22Rv1 (cell line): ENCODE data around the gene SPECC1.
A peak's percentile ranks its signal among the peaks of the same experiment; 100 is the strongest.
"Not testable (repeated sequence)": the region's sequence is repeated elsewhere in the genome, so short reads cannot be mapped to it uniquely, and the experiment has no call there.

Source experiments
- H3K27ac ChIP-seq: fragments of 450-650 bp; 2 replicates; pipeline ENCODE4 v1.5.1; 2017
- CTCF ChIP-seq: fragments of 450-650 bp; IDR thresholded peaks from 2 replicates; pipeline ENCODE4 v1.5.1; 2017; ENCODE audit warnings: mild to moderate bottlenecking
- ZFX ChIP-seq: fragments of 450-650 bp; IDR thresholded peaks from 2 replicates; pipeline ENCODE4 v1.6.1; 2017; ENCODE audit warnings: antibody characterized with exemption, borderline replicate concordance

SPECC1 gene

GRCh38 chr17:20225162-20226115 lies 216.3 kb downstream of the SPECC1 start:
- TF ChIP-seq ZFX (no peak), CTCF (no peak)
- no peak overlapping the region for H3K27ac ChIP-seq

- TF ChIP-seq ZFX (no peak), CTCF (peak; percentile 93)
- H3K27ac ChIP-seq: no peak overlapping the region
These were observed 217.8 kb downstream of the SPECC1 start for GRCh38 chr17:20226814-20227482.

GRCh38 chr17:20227720-20228370 lies 218.7 kb downstream of the SPECC1 start:
- H3K27ac ChIP-seq: not testable (repeated sequence)

DNA sequence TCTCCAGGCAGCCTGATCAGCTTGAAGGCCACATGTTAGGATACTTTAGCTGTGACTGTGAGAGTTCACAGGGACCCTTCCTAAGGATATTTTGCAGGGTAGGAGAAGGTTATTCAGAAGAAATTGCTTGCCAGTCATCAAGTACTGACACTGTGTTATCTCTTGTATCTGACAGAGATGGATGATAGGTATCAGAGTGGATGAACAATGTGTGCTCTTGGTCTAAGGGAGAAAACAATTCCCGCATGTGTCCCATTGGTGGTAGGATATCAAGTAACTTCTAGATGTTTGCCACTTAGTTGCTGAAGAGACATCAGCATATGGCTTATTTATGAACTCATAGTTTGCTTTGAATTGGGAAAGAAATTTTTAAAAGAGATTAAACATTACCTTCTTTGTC lies 219.3 kb downstream of the SPECC1 start:
- TF ChIP-seq CTCF: no peak
- no peak for TF ChIP-seq ZFX
- H3K27ac ChIP-seq: no peak overlapping the region

DNA sequence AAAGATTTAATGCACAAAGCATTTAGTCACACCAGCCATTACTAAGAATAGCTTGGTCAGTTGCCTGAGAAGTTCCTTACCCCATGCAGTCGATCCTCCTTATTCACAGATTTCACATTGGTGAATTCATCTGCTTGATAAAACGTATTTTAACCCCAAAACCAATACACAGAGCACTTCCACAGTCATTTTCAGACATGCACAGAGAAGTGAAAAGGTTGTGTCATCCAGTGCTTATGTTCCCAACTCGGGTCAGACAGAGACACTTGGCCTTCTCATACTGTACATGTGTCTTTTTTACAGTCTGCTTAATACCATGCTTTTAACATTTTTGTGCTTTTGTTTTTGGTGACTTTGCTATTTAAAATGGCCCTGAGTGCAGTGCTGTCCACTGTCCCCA lies 219.7 kb downstream of the SPECC1 start:
- TF ChIP-seq CTCF (no peak), ZFX (no peak)
- H3K27ac ChIP-seq: no peak overlapping the region

DNA sequence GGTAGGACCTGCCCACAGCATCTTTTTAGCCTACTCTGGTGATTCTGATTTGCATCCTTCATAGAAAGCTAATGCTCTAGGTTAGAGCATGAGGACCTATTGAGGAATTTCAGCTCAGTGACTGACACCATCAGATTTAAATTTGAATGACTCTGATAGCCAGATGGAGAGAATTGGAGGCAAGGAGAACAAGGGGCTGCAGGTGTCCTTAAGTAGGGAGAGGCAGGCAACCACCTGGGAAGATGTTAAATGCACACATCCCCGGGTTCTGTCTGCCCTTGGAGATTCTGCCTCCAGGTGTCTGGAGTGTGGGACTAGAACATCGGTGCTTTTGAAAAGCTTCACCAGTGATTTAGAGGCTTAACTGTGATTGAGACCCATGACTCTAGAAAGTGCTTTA lies 221.8 kb downstream of the SPECC1 start:
- no peak overlapping the region for H3K27ac ChIP-seq
- TF ChIP-seq ZFX: no peak
- TF ChIP-seq CTCF: no peak

DNA sequence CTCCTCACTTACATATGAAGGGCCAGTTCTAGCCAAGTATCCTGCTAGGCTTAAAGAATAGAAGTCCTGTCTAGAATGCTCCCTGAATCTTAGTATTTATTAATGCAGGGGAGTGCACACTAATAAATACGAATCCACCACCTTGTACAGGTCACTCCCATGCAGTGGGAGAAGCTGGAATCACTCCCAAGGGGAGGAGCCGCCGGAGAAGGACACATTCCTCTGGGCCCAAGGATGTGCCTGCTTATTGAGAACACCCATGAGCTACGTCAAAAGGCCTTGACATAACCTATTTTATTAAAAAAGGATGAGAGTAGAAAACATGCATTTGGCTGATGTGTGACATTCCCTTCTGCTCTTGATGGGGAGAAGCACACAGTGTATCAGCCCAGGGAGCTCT lies 223.5 kb downstream of the SPECC1 start:
- no peak for TF ChIP-seq CTCF
- TF ChIP-seq ZFX: no peak
- no peak overlapping the region for H3K27ac ChIP-seq
